Daoy (cell line): ENCODE results near the gene ZFYVE21. TPM values are rescaled to one million over a fixed set of nuclear protein-coding genes. Genes with fewer than 3 reads are reported as not detected.

Experiments
- DNase-seq: peaks from one replicate; pipeline ENCODE4 v3.0.0-alpha.2; 2015; ENCODE audit warnings: low read depth
- total RNA-seq: library from RNA; depleted of rRNA; stranded (reverse); fragments of >200 nt; shearing (Covaris generic); gene quantifications from 2 replicates; pipeline ENCODE4 v1.2.3, GENCODE V29; 2014

The ZFYVE21 gene
- total RNA-seq, 1 experiment from 2014 or later = 53.1 TPM

GRCh38 chr14:103692159-103692558 is 23.5 kb upstream of the ZFYVE21 start:
- DNase-seq = no peak

- DNase-seq = no peak
Measured at GRCh38 chr14:103692871-103693270, 22.7 kb upstream of the ZFYVE21 start.

- DNase-seq = no peak
Measured at GRCh38 chr14:103693515-103693914, 22.1 kb upstream of the ZFYVE21 start.

GRCh38 chr14:103694572-103695026 is 21.0 kb upstream of the ZFYVE21 start:
- DNase-seq = no peak

- no peak for DNase-seq
Measured at GRCh38 chr14:103695296-103696069, 20.1 kb upstream of the ZFYVE21 start.

- DNase-seq = no peak
Measured at GRCh38 chr14:103696070-103696402, 19.6 kb upstream of the ZFYVE21 start.

- no peak for DNase-seq
Measured at GRCh38 chr14:103696466-103697071, 19.0 kb upstream of the ZFYVE21 start.

GRCh38 chr14:103697206-103697602 is 18.4 kb upstream of the ZFYVE21 start:
- no peak for DNase-seq

- DNase-seq = no peak
Measured at GRCh38 chr14:103697603-103698379, 17.8 kb upstream of the ZFYVE21 start.

- DNase-seq = no peak
Measured at GRCh38 chr14:103698380-103699260, 17.0 kb upstream of the ZFYVE21 start.

- no peak for DNase-seq
Measured at GRCh38 chr14:103699261-103699661, 16.3 kb upstream of the ZFYVE21 start.

GRCh38 chr14:103699901-103700752 is 15.5 kb upstream of the ZFYVE21 start:
- no peak for DNase-seq

- no peak for DNase-seq
Measured at GRCh38 chr14:103700753-103701490, 14.7 kb upstream of the ZFYVE21 start.

GRCh38 chr14:103702095-103702494 is 13.5 kb upstream of the ZFYVE21 start:
- no peak for DNase-seq

- DNase-seq = no peak
Measured at GRCh38 chr14:103702497-103703432, 12.8 kb upstream of the ZFYVE21 start.

GRCh38 chr14:103703433-103704385 is 11.9 kb upstream of the ZFYVE21 start:
- no peak for DNase-seq

- DNase-seq = no peak
Measured at GRCh38 chr14:103704708-103705107, 10.9 kb upstream of the ZFYVE21 start.

GRCh38 chr14:103705118-103705503 is 10.5 kb upstream of the ZFYVE21 start:
- DNase-seq = no peak
